Superior temporal gyrus (tissue), 1 donor: Measurements from ENCODE around the gene PDYN.

Experiments used
- DNase-seq: peaks from one replicate; pipeline ENCODE4 v3.0.0-alpha.2; 2016; ENCODE audit errors: extremely low spot score

The PDYN gene

DNA sequence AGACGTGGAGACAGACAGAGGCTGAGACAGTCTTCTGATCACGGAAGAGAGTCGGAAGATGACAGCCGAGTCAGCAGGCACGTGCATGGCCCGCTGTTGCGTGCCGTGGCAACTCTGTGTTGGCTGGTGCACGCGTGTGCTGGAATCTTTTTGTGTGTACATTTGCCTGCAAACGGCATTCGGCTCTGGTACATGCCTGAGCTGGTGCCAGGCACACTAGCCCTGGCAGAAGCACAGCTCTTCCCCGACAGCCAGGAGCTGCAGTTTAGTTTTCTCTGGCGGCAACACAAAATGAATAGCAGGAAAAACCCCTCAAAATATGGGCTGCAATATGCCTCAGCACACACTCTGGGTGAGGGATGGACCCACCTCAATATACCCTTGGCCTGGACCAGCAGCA is 769 bp upstream of the PDYN start:
- peak; percentile 20 for DNase-seq

GRCh38 chr20:1992359-1993110 is 1.3 kb downstream of the PDYN start:
- no peak for DNase-seq

GRCh38 chr20:1987826-1988225 is 6.0 kb downstream of the PDYN start:
- no peak for DNase-seq

- DNase-seq, result no peak
Measured at GRCh38 chr20:1983301-1983700, 10.6 kb downstream of the PDYN start.

DNA sequence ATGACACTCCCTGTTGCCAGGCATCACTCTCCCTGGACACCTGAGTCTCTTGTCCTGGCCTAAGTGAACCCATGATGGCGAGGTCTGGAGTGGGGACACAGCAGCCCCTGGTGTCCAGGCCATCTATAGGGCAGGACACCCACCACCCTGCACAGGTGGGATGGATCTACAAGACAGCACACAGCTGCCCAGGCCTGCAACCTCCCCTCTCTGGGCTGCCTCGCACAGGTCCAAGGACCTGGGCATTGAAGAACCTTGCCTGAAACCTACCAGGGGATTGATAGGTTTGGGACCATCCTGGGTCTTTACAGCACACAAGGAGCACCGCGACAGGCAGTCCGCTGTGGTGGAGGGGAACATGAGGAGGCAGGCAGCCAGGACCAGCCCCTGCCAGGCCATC is 11.2 kb downstream of the PDYN start:
- DNase-seq, result no peak

DNA sequence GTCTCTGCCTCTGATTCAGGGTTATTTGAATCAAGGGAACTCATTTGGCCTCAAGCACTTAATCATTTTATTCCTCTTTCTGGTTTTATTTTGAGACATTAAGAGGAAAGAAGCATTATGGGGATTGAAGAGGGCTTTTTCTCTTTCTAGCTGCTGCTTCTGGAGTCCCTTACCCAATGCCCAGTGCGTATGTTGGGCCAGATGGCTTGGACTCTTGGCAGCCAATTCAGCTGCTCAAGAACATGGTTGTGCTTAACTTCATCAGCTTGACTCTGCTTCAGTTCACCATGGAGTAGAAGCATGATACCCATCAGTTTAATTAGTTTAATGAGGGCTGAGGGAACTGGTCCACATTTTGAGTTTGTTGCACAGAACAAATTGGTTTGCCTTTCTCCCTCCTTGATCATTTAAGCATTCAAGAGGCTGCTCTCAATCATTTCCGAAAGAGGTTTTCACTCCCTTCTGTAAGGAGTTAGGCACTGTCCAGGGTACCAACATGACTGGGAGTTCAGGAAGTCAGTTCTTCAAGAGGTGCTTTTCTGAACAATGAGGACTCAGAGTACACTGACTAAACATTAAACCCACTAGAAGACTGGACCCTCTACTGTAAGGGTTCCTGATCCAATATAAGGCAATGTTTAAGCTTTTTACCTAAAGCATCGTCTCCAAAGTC is 14.6 kb downstream of the PDYN start:
- no peak for DNase-seq

DNA sequence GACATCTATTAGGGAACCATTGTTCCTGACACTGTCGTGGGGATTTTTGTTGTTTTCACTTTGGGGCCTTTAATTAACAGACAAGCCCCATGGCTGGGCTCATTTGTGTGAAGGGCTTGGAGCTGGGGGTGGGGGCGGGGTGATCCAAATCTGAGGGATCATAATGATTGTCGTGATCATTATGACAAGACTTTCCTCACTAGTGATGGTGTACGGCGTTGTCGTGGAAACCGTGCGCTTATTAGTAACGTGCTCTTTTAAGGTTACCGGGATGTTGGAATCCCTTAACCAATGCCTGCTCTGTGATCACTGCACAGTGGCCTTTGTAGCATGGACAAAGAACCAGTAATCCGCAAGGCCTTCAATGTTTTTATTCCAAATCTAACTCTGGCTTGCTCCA is 18.6 kb downstream of the PDYN start:
- no peak for DNase-seq

GRCh38 chr20:1973601-1974440 is 20.0 kb downstream of the PDYN start:
- no peak for DNase-seq

DNA sequence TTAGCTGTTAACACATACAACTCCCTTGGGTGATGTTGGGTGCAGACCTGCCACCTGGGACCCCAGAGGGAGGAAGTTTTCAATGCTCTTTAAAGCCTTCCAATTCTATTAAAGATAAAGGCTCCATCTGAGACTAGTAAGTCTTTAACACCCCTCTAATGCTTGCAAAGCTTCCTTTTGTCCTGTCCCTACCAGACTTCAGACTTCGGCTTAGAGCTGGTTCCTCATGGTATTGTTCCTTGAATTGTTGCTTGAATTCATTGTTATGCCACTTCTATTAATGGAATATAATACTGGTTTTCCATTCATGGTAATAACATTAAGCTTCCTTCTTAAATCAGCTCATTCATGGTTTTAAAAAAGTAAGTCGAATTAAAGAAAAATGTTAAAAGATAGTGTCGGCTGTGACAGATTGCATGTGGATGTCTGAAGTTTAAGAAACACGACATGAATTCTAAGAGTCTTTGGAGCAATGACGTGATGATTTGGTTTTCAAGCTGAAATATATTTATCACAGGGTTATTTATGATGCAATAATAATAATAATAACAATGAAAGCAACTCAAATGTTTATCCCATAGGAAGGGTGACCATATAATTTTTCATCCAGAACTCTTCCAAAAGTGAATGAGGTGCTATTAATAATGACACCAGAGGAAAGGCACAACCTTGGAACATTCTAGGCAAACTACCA is 21.8 kb downstream of the PDYN start:
- no peak for DNase-seq

- no peak for DNase-seq
Measured at GRCh38 chr20:1968964-1969363, 24.9 kb downstream of the PDYN start.

DNA sequence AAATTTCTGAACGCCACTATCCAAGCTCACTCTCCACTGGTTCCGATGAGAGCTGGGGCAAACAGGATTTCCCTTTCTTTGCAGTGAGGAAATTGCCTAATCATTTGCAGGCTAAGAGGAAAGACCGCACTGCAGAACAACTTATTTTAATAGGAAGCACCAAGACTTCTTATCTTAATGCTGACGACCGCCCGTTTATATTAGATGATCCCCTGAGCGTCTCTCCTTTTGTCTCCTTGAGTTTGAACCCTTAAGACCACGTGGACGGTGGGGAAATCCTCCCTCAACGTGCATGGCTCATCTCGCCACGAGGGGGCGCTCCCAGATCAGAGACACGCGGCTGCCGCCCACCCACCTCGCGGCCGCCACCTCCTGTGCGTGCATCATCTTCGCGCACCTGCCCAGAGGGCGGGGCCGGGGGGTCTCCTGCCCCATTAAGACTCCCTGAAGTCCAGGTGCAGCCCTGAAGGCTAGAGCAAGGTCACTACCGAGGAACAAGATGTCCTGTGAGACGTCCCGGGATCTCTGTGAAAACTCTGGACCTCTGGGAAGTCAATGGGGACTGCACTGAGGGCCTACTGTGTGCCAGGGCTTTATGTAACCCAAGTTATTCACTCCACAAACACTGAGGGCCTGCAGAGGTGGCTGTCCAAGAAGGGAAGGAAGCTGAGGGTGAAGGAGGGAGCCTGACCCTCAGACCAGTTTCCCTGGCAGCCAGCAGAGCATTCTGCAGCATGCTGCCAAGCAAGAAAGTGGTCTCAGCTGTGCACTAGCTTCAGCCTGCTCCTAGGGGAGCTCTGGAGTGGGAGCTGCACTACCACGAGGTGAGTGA is 28.1 kb downstream of the PDYN start:
- DNase-seq, result peak; percentile 88

DNA sequence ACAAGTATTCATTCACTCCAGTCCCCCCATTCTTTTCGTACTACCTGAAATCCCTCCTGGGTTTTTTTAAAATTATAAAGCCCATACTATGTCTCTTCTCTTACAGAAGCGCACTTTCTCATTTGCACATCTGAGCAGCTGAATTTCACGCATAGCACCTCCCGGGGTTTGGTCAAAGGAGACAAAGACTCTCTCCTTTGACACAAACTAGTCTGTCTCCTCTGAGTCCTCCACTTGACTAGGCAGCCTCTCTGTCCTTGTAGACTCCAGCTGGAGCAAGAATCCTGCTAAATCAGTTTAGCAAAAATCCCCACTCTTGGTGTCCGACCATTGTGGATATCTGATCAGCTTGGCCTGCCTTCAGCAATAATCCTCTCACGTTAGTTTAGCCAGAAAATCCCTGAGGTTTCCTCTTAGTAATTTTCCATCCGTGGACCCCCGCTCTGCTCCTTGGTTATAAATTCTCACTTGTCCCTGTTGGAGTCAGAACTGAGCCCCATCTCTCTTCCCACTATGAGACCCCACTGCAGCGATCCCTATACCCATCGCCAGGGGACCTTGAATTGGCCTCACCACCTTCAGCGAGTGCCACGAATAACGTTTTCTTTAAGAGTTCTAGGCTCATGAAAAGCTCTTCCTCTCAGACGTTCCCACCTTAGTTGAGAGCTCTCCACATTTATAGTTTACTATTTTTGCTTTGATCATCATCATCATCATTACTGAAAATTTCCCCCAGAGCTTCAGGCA is 29.0 kb downstream of the PDYN start:
- no peak for DNase-seq

- no peak for DNase-seq
Measured at GRCh38 chr20:1964061-1964460, 29.8 kb downstream of the PDYN start.

GRCh38 chr20:1961374-1961773 is 32.5 kb downstream of the PDYN start:
- no peak for DNase-seq

DNA sequence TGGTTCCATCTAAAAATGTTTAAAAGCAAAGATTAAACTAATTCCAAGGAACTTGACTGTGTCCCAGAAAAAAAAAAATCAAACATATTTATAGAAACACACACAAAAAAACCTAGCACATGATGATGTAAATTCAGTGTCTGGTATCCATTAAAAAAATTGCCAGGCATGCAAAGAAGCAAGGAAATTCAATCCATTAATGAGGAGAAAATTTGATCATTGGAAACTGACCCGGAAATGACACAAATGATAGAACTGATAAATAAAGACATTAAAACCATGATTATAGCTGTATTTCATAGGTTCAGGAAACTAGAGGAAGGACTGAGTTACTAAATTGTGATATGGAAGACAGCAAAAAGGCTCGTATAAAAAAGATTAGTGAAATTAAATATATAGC is 34.7 kb downstream of the PDYN start:
- DNase-seq, result no peak

DNA sequence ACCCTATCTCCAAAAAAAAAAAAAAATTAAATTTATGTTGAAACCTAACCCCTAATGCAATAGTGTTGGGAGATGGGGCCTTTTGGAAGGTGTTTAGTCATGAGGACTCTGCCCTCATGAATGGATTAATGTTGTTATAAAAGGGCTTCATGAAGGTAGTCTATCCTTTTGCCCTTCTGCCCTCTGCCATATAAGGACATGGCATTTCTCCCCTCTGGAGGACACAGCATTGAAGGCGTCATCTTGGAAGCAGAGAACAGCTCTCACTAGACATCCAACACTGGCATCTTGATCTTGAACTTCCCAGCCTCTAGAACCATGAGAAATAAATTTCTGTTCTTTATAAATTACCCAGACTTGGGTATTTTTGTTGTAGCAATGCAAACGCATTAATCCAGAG is 35.4 kb downstream of the PDYN start:
- DNase-seq, result no peak

GRCh38 chr20:1955217-1955616 is 38.6 kb downstream of the PDYN start:
- DNase-seq, result no peak

DNA sequence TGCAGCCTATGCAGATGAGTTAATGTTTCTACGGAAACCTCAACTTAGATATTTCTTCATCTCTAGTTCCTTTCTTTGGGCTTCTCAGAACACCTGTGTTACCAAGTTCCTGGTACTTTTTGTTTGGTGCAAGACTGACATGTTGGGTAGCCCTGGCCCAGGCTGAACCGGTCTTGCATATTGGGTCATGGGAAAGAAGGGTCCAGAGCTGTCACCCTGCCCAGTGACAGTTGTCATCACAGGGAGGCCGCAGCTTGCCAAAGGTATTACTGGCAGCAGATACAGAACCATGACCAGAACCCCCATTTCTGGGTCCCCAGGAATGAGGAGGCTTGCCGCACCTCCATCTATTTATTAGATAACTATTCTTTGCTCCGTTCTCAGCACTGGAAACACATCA is 40.2 kb downstream of the PDYN start:
- no peak for DNase-seq

DNA sequence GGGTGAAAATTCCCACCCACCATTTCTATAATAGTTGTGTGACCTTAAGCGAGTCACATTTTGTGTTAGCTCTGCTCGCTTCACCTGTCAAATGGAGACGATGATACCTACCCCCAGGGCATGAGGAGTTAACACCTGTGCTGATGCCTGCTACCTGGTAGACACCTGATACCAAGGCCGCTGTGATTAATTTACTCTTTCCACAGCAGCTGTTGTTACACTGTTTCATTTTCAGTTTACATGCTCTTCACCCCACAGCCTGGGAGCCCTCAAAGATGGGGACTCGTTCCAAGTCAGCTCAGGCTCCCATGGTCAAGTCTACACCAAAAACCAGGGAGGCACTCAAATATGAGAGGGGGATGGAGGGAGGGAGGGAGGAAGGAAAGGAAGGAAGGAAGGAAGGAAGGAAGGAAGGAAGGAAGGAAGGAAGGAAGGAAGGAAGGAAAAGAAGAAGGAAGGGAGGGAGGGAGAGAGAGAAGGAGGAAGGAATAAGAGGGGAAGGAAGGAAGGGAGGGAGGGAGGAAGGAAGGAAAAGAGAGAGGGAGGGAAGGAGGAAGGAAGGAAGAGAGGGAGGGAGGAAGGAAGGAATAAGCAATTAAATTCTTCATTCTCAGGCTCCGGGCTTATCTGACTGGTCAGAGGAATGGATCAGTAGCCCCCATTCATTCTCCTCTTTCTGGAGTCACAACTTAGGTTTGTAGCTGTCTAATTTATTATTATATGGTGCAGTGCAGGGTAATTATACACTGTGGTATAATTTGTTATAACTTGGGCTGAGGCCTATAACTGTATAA is 40.9 kb downstream of the PDYN start:
- no peak for DNase-seq
